ENCODE data around the gene NKIRAS2.

DNA sequence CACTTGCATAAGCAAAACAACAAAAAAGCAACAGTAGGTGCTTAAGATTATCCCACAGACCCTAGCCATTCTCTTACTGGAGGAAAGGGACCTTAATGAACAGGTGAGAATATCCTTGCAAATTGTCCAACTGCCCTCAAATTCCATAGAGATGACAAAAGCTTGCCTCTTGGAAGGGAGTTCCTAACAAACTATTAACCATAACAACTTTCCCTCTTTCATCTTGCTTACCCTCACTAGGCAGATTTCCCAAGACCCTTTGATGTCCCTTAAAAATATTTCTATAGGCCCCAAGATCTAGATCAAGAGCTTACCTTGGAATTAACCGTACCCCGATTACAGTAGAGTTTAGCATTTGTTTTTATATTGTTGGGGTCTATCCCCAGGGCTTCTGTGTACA lies 31.5 kb upstream of the NKIRAS2 start:
- TF ChIP-seq, protein P1, sequence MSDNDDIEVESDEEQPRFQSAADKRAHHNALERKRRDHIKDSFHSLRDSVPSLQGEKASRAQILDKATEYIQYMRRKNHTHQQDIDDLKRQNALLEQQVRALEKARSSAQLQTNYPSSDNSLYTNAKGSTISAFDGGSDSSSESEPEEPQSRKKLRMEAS (IDR thresholded peaks at IDR 0.05), result no peak
- TF ChIP-seq EP300 (IDR thresholded peaks at IDR 0.05; ENCODE audit: borderline replicate concordance), result no peak
- TF ChIP-seq FOXM1 (IDR thresholded peaks at IDR 0.05; ENCODE audit: borderline replicate concordance, low read depth), result no peak
- no peak for TF ChIP-seq RAD21 (IDR thresholded peaks at IDR 0.05; ENCODE audit: low read depth)
- TF ChIP-seq CREB1 (IDR thresholded peaks at IDR 0.05; ENCODE audit: low read depth), result no peak
- TF ChIP-seq, protein P2, sequence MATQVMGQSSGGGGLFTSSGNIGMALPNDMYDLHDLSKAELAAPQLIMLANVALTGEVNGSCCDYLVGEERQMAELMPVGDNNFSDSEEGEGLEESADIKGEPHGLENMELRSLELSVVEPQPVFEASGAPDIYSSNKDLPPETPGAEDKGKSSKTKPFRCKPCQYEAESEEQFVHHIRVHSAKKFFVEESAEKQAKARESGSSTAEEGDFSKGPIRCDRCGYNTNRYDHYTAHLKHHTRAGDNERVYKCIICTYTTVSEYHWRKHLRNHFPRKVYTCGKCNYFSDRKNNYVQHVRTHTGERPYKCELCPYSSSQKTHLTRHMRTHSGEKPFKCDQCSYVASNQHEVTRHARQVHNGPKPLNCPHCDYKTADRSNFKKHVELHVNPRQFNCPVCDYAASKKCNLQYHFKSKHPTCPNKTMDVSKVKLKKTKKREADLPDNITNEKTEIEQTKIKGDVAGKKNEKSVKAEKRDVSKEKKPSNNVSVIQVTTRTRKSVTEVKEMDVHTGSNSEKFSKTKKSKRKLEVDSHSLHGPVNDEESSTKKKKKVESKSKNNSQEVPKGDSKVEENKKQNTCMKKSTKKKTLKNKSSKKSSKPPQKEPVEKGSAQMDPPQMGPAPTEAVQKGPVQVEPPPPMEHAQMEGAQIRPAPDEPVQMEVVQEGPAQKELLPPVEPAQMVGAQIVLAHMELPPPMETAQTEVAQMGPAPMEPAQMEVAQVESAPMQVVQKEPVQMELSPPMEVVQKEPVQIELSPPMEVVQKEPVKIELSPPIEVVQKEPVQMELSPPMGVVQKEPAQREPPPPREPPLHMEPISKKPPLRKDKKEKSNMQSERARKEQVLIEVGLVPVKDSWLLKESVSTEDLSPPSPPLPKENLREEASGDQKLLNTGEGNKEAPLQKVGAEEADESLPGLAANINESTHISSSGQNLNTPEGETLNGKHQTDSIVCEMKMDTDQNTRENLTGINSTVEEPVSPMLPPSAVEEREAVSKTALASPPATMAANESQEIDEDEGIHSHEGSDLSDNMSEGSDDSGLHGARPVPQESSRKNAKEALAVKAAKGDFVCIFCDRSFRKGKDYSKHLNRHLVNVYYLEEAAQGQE (IDR thresholded peaks at IDR 0.05; ENCODE audit: low read depth), result no peak
- TF ChIP-seq CEBPB (IDR thresholded peaks at IDR 0.05), result no peak
- no peak for TF ChIP-seq YY1 (IDR thresholded peaks at IDR 0.05; ENCODE audit: low read depth)
- no peak for TF ChIP-seq TAF1 (IDR thresholded peaks at IDR 0.05; ENCODE audit: low read depth)

All from Ishikawa (cell line).